HG02623 (cell line): ENCODE measurements around the gene FDX1.

Experiments
- ATAC-seq: cut with Tn5 transposase; IDR thresholded peaks from one replicate; pipeline ENCODE4 v1.9.1; 2021; ENCODE audit warnings: moderate library complexity; ENCODE audit not compliant: unreplicated experiment

Gene FDX1

DNA sequence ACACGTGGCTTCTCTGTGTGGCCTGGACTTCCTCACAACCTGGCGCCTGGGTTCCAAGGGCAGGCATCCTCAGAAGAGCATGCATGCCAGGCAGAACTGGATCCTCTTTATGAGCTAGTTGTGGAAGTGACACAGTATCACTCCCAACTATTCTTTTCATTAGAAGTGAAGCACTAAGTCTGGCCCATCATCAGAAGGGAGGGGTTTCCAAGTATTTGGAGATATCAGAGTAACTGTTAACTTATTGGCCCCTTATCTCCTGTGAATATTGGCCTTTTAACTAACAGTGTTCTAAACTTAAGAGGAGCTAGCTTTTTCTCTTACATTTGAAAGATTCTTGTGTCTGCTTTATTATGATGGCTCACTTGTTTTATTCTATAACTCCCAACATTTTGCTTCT, 35.5 kb downstream of the FDX1 start:
- ATAC-seq, result no peak

DNA sequence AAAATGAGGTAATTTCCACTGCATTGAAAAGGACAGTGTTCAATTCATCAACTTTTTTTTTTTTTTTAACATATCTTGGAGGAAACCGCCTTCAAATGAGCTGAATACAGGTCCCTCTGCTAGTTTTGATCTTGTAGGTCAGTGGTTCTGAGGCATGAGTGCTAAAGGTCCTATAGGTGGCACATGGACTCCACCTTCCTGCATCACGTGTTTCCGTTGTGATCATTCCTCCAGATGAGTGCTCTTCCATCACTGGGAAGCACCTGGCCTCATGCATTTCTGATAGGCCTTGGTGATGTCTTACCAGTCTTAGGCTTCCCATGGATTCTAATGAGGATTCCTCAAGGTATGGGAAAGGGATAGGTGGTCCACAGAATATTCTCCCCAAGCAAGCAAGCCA, 37.8 kb downstream of the FDX1 start:
- no peak for ATAC-seq

DNA sequence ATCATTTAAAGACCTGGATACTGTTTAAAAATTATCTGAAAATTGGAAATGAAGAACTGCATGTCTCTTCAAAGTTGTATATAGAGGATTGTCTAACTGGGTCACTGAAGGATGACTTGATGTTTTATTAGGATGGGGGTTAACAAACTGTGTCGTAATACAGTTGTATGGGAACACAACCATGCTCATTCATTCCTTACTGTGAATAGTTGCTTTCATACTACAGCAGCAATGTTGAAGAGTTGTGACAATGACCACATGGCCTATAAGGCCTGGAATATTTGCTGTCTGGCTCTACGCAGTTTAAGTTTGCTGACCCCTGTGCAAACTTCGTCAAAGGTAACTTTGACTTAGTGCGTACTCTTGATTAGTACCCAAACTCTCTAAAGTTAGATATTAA, 38.4 kb downstream of the FDX1 start:
- no peak for ATAC-seq

DNA sequence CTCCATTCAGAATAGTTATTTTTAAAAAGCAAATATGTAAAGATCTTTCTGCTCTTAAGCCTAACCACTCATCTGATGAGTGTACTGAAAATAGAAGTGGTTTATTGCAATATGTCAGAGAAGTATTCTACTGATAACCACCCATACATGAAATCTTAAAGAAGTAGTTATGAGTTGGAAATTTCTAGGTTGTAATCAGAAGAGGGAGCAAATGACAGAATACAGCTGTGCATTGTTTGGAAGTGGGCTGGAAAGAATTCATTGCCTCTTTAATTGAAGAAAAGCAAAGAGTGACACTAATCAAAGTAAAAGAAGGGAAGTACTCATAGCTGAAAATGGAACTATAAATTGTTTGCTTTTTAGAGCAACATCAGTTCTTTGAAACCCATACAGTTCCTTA, 39.4 kb downstream of the FDX1 start:
- ATAC-seq, result no peak

DNA sequence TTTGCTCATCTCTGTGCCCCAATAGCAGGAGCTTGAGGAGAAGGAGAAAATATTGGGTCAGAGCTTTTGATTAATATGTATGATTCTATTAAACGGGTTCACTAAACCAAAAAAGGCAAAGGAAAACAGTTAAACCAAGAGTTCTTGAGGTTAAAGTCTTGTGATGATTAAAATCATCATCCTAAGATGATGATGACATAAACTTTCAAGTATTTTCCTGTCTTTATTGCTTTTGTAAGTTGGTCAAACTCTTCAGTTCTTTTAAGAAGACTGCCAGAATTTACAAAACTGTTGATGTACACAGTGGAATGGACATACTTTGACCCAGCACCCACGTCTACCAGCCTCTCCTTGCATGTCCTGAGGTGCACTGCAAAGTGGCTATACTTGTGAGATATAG, 41.0 kb downstream of the FDX1 start:
- no peak for ATAC-seq

DNA sequence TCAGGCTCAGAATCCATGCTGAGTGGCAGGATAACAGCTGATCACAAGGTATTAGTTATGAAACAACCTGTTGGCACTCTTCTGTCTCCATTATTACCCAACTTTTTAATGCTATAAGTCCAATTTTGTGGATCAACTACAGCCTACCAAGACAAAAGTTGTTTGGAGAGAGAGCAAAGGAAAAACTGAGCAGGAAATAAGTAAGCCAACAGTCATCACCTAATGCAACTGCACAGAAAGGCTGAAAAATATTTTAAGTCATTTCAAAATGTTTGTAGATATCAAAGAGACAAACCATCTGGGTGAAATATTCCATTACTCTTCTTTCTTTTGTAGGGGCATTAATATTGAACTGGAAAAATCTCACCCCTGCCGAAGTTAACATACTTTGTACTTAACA, 41.6 kb downstream of the FDX1 start:
- ATAC-seq, result no peak

DNA sequence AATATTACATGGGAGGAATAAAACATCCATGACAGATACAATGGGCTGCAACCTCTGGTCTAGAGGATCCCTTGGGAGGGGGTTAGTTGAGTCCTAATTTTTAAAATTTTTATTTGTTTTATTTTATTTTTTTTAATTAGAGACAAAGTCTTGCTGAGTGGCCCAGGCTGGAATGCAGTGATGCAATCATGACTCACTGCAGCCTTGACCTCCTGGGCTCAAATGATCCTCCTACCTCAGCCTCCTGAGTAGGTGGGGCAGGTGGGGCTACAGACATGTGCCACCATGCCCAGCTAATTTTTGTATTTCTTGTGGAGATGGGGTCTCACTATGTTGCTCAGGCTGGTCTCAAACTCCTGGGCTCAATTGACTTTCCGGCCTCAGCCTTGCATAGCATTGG, 43.1 kb downstream of the FDX1 start:
- no peak for ATAC-seq

DNA sequence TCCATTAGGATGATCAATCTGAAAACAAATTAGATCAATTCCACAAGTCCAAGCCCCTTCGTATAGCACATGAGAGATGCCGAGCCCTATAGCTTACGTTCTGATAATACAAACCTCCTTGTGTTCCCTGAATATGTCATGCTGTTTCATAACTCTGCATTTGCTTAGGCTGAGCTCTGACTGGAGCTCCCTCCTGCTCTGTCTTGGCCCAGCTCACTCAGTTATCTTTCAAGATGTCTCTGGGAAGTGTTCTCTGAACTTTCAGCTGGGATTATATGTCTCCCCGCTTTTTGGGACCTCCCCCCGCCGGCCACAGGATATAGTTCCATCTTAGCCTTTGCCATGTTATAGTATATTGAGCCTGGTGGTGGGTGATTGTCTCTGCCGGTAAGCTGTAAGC, 44.0 kb downstream of the FDX1 start:
- ATAC-seq, result no peak

DNA sequence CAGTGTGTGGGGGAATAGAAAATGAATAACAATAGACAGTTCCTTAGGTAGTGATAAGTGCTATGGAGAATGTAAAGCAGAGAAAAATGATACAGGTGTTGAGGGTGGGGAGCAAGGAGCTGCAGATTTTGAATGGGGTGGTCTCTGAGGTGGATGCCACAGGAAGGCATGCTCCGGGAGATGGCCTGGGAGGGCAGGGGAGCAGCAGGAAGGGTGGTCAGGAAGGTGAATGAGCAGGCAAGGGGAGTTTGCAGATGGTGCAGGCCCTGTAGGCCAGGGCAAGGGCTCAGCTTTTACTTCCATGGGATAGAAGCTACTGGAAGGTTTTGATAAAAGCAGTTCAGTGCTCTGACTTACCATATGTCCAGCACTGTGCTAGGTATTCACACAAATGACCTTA, 44.8 kb downstream of the FDX1 start:
- ATAC-seq, result no peak

DNA sequence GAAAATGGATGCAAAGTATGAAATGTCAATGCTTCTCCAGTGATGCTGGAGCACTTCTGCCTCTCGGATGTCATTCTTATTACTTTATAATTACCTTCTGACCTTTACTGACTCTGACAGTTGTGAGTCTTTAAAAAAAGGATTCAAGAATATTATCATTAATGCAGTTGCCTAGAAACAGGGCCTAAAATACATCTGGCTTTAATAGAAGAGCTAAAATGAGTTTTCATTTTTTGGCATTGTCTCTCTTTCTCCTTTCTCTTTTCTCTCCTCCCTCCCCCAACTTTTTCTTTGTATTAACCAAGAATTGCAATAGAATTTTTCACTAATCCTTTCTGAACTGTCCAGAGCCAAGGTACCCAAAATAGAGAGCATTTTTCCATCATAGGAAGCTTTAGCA, 45.9 kb downstream of the FDX1 start:
- no peak for ATAC-seq

DNA sequence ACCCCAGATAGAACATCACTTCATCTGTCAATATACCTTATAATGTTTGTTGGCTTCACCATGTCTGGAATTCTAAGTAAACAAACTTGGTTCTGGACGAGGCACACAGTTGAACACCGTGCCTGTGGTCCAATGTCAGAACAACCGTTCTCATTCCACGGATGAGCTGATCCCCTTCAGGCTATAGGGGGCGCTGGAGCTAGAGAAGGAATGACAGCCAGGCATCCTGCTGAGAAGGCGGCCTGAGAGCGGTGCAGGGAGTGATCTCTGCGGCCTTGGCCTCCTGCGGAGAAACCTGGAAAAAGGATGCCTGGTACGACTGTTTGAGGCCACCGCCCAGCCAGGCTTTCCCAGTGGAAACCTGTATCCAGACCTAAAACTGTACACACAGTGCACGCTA, 48.7 kb downstream of the FDX1 start:
- ATAC-seq, result no peak

DNA sequence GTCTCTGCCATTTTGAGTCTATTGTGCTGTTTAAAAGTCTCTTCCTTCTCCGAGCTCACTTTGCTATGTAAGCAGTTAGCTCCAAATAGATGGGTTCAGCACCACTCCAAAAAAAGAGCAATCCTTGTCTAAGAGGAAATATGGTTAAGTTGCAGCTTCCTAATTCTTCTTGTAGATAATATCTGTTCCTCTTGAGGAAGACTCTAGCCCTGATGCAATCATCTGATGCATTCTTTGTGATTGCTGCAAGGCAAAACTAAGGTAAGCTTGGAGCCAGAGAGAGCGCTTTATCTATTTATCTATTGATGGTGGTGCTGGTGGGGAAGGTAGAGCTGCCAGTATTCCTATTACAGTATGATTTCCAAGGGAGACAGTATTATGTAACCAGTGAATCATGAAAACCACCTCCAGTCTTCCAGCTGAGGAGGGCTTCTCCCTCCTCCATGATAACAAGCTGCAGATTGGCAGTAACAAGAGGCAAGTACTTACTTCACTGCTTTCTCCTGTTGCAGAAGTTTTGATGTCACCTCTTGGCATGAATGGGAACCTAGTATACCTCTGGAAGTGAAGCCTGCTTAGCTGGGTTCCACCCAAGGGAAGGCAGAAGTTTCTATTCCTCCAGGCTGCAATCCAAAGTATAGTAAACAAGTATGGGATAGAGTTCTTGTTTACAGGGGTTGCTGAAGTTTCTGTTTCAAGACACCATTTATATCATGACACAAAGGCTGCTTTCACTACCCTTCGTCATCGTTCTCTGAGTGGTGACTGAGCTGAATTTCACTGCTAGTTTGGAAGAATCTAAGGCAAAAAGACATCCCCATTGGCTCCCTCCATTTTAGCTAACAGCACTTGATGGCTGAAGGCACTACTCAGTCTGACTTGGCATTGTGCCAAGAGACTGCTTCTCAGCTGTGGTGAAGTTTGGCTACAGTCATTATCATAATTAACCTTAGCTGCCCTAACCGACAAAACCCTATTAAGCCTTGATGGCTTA, 49.7 kb downstream of the FDX1 start:
- no peak for ATAC-seq

DNA sequence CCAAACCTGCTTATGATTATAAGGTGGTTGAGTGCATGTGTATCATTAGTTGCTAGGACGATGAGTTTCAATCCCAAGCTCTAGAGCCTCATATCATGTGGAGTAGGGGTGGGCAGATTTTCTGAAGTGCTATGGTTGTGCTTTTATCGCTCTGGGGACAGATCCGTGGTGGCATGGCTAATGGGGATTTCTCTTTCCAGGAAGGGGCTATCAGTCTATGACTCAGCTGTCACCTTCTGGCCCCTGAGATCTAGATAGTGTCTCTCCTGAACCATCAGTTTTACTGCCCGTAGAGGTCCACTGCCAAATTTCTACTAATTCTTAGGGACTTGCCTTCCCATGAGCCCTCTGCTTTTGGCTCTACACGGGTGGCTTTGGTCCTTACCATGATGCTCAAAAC, 51.8 kb downstream of the FDX1 start:
- no peak for ATAC-seq

DNA sequence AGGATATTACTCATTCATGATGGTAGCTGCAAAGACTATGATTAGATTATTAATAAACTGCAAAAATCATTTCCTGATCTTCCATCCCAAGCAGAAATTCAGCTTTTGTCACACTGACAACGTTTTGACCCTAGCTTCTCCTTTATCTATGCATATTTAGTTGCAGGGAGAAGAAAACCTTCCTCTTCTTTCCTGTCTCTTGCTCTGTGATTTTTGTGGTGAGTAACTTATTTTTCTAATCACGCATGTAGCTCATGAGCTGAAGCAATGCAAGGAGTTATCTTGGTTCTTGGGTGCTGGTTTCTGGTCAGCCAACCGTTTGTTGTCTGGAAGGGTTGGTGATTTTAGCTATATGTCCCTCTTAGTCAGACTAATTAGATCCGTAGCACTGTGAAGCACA, 56.4 kb downstream of the FDX1 start:
- ATAC-seq, result no peak

DNA sequence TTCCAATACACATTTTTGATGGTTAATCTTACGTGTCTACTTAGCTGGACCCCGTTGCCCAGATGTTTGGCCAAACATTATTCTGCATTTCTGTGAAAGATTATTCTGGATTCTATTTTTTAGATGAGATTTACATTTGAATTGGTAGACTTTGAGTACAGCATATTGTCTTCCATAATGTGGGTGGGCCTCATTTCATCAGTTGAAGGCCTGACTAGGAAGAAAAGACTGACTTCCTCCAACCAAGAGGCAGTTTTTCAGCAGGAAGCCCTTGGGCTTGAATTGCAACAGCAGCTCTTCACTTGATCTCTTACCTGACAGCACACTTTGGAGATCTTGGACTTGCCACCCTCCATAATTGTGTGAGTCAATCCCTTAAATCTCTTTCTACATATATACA, 58.7 kb downstream of the FDX1 start:
- no peak for ATAC-seq

DNA sequence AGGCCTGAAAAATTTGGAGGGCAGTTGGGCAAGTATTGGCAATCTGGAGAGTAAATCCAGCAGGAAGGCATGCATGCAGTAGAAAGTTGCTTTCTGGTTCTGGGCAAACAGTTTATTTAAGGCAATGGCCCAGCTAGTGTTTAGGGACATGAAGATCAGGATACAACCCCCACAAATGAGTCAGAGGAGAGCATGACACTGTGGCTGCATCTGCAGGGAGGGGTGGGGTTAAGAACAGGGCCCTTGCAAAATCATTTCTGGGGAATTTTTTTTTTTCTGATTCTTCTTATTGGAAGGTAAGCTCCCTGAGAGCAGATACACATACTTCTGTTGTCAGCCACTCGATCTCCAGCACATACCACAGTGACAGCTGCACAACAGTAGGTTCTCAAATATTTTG, 61.1 kb downstream of the FDX1 start:
- no peak for ATAC-seq

DNA sequence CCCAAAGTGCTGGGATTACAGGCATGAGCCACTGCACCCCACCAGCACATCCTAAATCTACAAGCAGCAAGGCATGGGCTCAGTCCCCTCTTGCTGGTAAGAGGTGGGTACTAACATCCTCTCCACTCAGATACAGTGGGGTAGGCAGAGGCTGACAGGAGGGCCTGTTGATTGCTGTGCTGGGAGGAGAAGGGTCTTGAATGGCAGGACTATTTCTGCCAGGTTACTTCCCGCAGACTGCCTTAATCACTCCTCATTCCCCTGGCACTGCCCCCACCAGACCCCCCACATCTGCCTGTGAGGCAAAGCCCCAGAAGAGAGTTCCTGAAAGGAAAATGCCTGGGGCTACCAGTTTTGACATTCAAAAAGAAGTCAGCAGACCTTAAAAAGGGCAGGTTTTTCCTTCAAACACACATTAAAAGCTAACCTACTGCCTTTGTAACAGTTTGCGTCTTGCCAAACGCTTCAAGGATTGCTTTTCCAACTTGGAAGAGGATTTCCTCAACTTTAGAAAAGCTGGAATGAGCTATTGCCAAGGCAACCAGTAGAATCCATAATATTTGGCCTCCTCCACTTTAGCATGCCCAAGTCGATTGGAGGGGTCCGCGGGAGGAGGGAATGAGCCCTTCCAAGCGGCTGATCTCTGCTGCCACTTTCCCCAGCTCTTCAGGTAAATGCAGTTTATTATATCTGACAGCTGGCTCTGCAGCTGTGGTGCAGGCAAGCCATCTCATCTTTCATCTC, 62.0 kb downstream of the FDX1 start:
- no peak for ATAC-seq

DNA sequence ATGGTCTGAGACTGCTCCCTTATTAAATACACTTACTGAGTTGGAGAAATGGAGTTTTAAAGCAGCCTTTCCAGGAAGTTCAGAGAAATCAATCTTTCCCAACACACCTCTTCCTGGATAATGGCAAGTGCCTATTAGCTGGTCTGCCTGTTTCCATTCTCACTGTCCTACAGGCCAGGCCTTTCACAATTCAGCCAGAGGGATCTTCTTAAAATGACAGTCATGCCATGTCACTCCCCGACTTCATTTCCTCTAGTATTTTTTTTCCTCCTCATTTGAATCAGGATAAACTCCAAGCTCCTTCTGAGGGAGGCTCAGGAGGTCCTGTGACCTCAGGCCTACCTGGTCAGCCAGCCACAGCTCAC, 62.6 kb downstream of the FDX1 start:
- no peak for ATAC-seq

DNA sequence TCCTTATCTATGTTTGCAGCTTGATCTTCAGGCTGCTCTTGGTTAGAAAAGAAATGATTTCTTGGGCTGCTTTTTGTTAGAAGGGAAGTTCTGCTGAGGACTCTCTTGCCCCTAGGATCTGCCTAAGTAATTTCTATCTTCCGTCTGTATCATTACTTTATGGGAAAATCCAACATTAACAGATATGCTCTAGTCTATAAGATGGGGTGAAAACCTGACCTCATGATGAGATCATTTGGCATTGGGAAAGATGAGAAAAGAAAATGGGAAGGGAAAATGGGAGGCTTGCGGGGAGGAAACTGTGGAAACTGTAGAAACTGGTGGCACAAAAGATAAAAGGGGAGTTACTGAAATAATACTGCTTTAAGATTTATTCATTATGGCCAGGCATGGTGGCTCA, 63.6 kb downstream of the FDX1 start:
- no peak for ATAC-seq

DNA sequence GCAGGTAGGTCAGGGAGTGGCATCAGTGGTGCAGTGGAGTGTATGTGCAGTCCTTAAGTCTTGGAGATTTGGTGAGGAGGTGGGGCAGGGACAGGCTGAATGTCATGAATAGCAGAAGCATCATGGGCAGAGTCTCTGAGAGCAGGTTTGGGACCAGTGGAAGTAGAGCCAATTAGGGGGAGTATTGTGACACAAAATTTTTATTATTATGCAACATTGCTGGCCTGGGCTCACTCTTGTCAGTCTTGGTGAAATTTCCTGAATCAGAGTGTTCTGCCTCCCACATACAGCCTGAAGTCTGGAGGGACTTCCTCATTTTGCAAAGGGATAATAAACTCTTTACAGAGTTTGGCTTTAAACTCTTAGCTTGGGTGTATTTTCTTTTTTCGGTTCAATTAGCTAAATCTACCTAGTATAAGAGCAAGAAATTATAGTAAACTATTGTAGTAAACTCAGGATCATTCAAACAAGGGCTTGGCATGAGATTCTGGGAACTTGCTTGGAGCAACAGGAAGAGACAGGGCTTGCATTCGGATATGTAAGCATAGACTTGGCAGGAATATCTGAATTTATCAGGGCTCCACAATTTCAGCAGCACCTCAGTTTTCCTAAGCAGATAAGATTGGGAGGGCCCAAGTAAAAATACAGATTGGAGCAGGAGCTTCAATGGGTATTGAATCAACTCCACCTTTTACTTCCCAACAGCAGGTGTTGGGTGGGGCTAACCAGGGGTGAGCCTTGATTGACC, 67.7 kb downstream of the FDX1 start:
- ATAC-seq, result no peak

DNA sequence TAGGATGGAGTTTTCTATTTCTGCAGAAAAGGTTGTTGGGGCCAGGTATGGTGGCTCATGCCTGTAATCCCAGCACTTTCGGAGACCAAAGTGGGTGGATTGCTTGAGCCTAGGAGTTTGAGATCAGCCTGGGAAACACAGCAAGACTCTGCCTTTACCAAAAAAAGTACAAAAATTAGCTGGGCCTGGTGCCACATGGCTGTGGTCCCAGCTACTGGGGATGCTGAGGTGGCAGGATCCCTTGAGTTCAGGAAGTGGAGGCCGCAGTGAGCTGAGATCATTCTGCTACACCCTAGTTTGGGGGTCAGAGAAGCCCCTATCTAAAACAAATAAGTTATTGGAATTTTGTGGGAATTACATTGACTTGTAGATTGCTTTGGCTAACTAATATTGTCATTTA, 71.7 kb downstream of the FDX1 start:
- ATAC-seq, result no peak
